A549 treated with RU486 at 1 μM for 4 hours (cell line): ENCODE measurements around the gene MYCBP. TPM values are rescaled to one million over a fixed set of nuclear protein-coding genes. Genes with fewer than 3 reads are reported as not detected.

Experiments used
- total RNA-seq: library from RNA; stranded (reverse); fragments of 200-300 nt; extraction: Qiagen RNA extraction; gene quantifications from 5 replicates; pipeline ENCODE4 v1.2.3, GENCODE V29; 2022; ENCODE audit warnings: low read depth

MYCBP gene
- total RNA-seq, result 9.0 to 24.0 TPM (median 22.4 TPM) in 5 replicates

DNA sequence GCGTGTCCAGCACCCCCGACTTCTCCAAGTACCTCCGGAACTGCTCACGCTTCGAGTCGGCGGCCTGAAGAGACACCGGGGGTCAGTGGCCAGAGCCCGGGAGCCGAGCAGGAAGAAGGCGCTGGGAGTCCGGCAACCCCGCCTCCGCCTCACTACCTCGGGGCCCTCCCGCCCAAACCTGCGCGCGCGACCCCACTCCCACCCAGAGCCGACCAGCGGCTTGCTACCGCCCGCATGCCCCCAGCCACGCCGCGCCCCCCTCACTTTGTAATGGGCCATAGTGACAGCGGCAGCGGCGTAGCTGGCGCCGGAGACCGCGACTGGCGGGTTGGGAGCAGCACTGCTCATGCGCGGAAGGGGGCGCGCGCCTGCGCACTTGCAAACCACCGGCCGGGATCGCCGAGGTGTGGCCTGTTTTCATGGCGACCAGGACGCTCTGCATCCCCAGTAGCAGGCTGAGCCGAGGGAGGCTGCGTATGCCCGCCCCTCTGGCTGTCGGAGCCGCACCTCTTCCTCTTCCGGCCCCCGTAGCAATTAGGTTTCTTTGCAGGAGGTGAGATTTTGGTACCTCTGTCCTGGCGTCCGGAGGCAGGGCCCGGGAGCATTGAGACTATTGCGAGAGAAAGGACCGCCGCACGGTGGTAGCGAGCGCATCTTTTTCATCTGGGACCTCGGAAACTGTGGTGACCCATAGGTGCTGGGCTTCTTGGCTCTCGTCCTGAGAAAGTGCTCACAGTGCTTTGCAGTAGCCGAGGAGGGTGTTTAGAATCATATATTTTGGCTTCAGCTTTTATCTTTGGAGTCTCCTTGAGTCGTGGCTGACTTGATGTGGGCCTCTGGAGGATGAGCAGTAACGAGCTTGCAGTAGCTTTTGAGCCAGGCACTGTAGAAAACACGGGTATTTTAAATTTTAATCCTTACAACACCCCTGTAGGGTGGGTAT, at the start of gene MYCBP:
Gene MYCBP, minus strand, starts transcription at position 322 of the 943 bp plus-strand sequence. Its CDS starts 43 bp downstream, at position 279.

GRCh38 chr1:38881487-38881886, 8.3 kb upstream of the MYCBP start, which contains the start of gene GJA9:
GJA9 (minus strand) TSS chr1:38881587; CDS start chr1:38876098, 5,489 bp downstream.

GRCh38 chr1:38859561-38860453, 13.3 kb downstream of the MYCBP start, which contains the start of gene RRAGC:
RRAGC (minus strand) TSS chr1:38859772; CDS start chr1:38859646, 126 bp downstream.

Other genes starting within 250 kb of the MYCBP start
- 16.0 to 29.2 TPM (median 27.8 TPM) in 5 replicates for gene RRAGC, start 13.6 kb downstream of the MYCBP start, total RNA-seq
- not detected in 5 replicates for gene GJA9, start 8.2 kb upstream of the MYCBP start, total RNA-seq
- 2.0 to 2.7 TPM (median 2.5 TPM) in 5 replicates for gene RHBDL2, start 68.5 kb upstream of the MYCBP start, total RNA-seq
- 30.3 to 47.4 TPM (median 44.2 TPM) in 5 replicates for gene AKIRIN1, start 117.9 kb upstream of the MYCBP start, total RNA-seq
- gene NDUFS5, start 153.0 kb upstream of the MYCBP start, total RNA-seq, result 404 to 568 TPM (median 473 TPM) in 5 replicates